ENCODE results near the gene TIPARP. TPM values are rescaled to one million over a fixed set of nuclear protein-coding genes. Genes with fewer than 3 reads are reported as not detected.

Gene TIPARP
- total and polyA plus RNA-seq, 2 of the 8 experiments (the other 6 are each of a cell fraction or from before 2014, with no cell fraction given), result 1.6 to 5.8 TPM

GRCh38 chr3:156649681-156650080, 24.7 kb upstream of the TIPARP start:
- DNase-seq (ENCODE audit: low read depth in 1 of 2, low spot score in 2 of 2) (no peak), FAIRE-seq (no peak)
- Histone ChIP-seq H3K18ac (ENCODE audit: extremely low read depth, low read length) (no peak overlapping the region), H3K4me2 (ENCODE audit: insufficient read depth in 1 of 2, low read depth in 2 of 2, low read length in 2 of 2) (no peak overlapping the region), H3K79me1 (ENCODE audit: low read depth, low read length) (no peaks in the 10 kb centered on the region), H3K27me3 (replicated peaks in 1 of 4; ENCODE audit: control insufficient read depth in 3 of 4, extremely low read depth in 1 of 4, insufficient read depth in 3 of 4, low read length in 3 of 4) (no peaks in the 10 kb centered on the region), H2BK120ac (replicated peaks; ENCODE audit: low read depth, low read length) (no peak overlapping the region), H2AK5ac (ENCODE audit: low read depth, low read length) (no peak overlapping the region), H4K5ac (ENCODE audit: insufficient read length, low read depth, low read length) (no peak overlapping the region), H3K4me1 (replicated peaks in 1 of 4; ENCODE audit: control insufficient read depth in 3 of 4, insufficient read depth in 4 of 4, low read length in 3 of 4) (no peaks in the 10 kb centered on the region), H4K20me1 (replicated peaks in 1 of 2; ENCODE audit: control insufficient read depth in 1 of 2, insufficient read depth in 2 of 2, low read length in 2 of 2) (no peaks in the 10 kb centered on the region), H3K36me3 (ENCODE audit: control insufficient read depth in 2 of 4, insufficient read depth in 4 of 4, low read length in 3 of 4) (no peaks in the 10 kb centered on the region), H2AFZ (ENCODE audit: low read length) (no peak overlapping the region), H3K14ac (ENCODE audit: insufficient read length) (no peak overlapping the region), H3K23ac (ENCODE audit: insufficient read length) (no peak overlapping the region), H4K8ac (ENCODE audit: extremely low read depth, insufficient read depth, low read length) (no peak overlapping the region), H2BK5ac (ENCODE audit: low read depth, low read length) (no peak overlapping the region), H3K4me3 (ENCODE audit: extremely low read depth in 1 of 4, insufficient read depth in 2 of 4, low read depth in 3 of 4, low read length in 4 of 4) (no peak overlapping the region), H4K91ac (replicated peaks; ENCODE audit: insufficient read length, low read length) (no peak overlapping the region), H3K9me3 (ENCODE audit: insufficient read depth in 2 of 2, low read depth in 1 of 2, low read length in 1 of 2) (no peaks in the 10 kb centered on the region), H3K27ac (ENCODE audit: low read depth, low read length) (no peak overlapping the region), H3K9ac (replicated peaks in 1 of 4; ENCODE audit: extremely low read depth in 1 of 4, low read depth in 3 of 4, low read length in 3 of 4) (no peak overlapping the region), H2BK20ac (ENCODE audit: low read length) (no peak overlapping the region), H3K23me2 (ENCODE audit: low read depth, low read length) (no peaks in the 10 kb centered on the region), H3K56ac (replicated peaks; ENCODE audit: insufficient read length, low read depth, low read length) (no peak overlapping the region), H3K79me2 (ENCODE audit: control insufficient read depth in 1 of 2, insufficient read depth in 2 of 2, low read length in 2 of 2) (no peaks in the 10 kb centered on the region), H2BK15ac (ENCODE audit: low read length) (no peak overlapping the region), H3K4ac (replicated peaks; ENCODE audit: insufficient read length, low read depth, low read length) (no peak overlapping the region), H2BK12ac (ENCODE audit: low read depth, low read length) (no peak overlapping the region)
- ChIA-PET CTCF (ENCODE audit: partially characterized antibody) (no interaction called here), POLR2A (ENCODE audit: partially characterized antibody) (no interaction called here)
- WGBS, 2 experiments (ENCODE audit: extremely low coverage in 1 of 2, insufficient coverage in 1 of 2, insufficient read length in 1 of 2, insufficient replicate concordance in 2 of 2, low coverage in 1 of 2, low lambda C conversion rate in 2 of 2, missing lambda C conversion rate in 1 of 2), result 100% methylated on average over 1 of the region's 1 CpG; no CpG with 5 or more reads in 1 of the 2 experiments
- TF ChIP-seq, protein P1, sequence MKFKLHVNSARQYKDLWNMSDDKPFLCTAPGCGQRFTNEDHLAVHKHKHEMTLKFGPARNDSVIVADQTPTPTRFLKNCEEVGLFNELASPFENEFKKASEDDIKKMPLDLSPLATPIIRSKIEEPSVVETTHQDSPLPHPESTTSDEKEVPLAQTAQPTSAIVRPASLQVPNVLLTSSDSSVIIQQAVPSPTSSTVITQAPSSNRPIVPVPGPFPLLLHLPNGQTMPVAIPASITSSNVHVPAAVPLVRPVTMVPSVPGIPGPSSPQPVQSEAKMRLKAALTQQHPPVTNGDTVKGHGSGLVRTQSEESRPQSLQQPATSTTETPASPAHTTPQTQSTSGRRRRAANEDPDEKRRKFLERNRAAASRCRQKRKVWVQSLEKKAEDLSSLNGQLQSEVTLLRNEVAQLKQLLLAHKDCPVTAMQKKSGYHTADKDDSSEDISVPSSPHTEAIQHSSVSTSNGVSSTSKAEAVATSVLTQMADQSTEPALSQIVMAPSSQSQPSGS (IDR thresholded peaks at IDR 0.05; ENCODE audit: low read length), result no peak
- TF ChIP-seq, protein P2, sequence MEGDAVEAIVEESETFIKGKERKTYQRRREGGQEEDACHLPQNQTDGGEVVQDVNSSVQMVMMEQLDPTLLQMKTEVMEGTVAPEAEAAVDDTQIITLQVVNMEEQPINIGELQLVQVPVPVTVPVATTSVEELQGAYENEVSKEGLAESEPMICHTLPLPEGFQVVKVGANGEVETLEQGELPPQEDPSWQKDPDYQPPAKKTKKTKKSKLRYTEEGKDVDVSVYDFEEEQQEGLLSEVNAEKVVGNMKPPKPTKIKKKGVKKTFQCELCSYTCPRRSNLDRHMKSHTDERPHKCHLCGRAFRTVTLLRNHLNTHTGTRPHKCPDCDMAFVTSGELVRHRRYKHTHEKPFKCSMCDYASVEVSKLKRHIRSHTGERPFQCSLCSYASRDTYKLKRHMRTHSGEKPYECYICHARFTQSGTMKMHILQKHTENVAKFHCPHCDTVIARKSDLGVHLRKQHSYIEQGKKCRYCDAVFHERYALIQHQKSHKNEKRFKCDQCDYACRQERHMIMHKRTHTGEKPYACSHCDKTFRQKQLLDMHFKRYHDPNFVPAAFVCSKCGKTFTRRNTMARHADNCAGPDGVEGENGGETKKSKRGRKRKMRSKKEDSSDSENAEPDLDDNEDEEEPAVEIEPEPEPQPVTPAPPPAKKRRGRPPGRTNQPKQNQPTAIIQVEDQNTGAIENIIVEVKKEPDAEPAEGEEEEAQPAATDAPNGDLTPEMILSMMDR (IDR thresholded peaks at IDR 0.05; ENCODE audit: control extremely low read depth in 1 of 3, insufficient read depth in 1 of 3, low read depth in 1 of 3, low read length in 3 of 3), result no peak
- no peak for TF ChIP-seq POU5F1 (IDR thresholded peaks at IDR 0.05; ENCODE audit: low read depth, low read length)
- TF ChIP-seq POLR2A (IDR thresholded peaks at IDR 0.05; ENCODE audit: control extremely low read depth in 1 of 2, low read depth in 2 of 2, low read length in 2 of 2), result no peak
- no peak for TF ChIP-seq EP300 (IDR thresholded peaks at IDR 0.05; ENCODE audit: borderline replicate concordance in 1 of 2, low read depth in 2 of 2, low read length in 2 of 2)
- no peak for TF ChIP-seq RNF2 (IDR thresholded peaks at IDR 0.05; ENCODE audit: borderline replicate concordance, low read depth, low read length, missing control alignments, poor library complexity, severe bottlenecking)
- TF ChIP-seq TBP (IDR thresholded peaks at IDR 0.05; ENCODE audit: low read depth, low read length), result no peak
- no peak for TF ChIP-seq GABPA (IDR thresholded peaks at IDR 0.05; ENCODE audit: borderline replicate concordance, insufficient read depth, low read length)
- no peak for TF ChIP-seq ASH2L (IDR thresholded peaks at IDR 0.05; ENCODE audit: low read length)
- no peak for TF ChIP-seq MAX (IDR thresholded peaks at IDR 0.05)
